ENCODE measurements around the gene MAB21L4. TPM values are rescaled to one million over a fixed set of nuclear protein-coding genes. Genes with fewer than 3 reads are reported as not detected.

The MAB21L4 gene
- total RNA-seq: 4.5 TPM

- no peak for DNase-seq
These were observed at the start of gene MAB21L4 for GRCh38 chr2:240895656-240896388. MAB21L4 (minus strand) TSS chr2:240896156; CDS start chr2:240895997, 159 bp downstream.

- no peak for DNase-seq
These were observed 40.1 kb upstream of the MAB21L4 start for GRCh38 chr2:240936106-240936505.

GRCh38 chr2:240935103-240935876, 39.3 kb upstream of the MAB21L4 start:
- DNase-seq: no peak

GRCh38 chr2:240934701-240935102, 38.7 kb upstream of the MAB21L4 start:
- no peak for DNase-seq

- no peak for DNase-seq
These were observed 38.2 kb upstream of the MAB21L4 start for GRCh38 chr2:240933966-240934700.

GRCh38 chr2:240933048-240933965, 37.4 kb upstream of the MAB21L4 start:
- DNase-seq: no peak

GRCh38 chr2:240932724-240933047, 36.7 kb upstream of the MAB21L4 start:
- DNase-seq: no peak

GRCh38 chr2:240932001-240932723, 36.2 kb upstream of the MAB21L4 start:
- no peak for DNase-seq

- no peak for DNase-seq
These were observed 35.5 kb upstream of the MAB21L4 start for GRCh38 chr2:240931319-240931949.

GRCh38 chr2:240930631-240931318, 34.8 kb upstream of the MAB21L4 start:
- no peak for DNase-seq

GRCh38 chr2:240930096-240930630, 34.2 kb upstream of the MAB21L4 start:
- no peak for DNase-seq

- DNase-seq: no peak
These were observed 33.6 kb upstream of the MAB21L4 start for GRCh38 chr2:240929364-240930095.

GRCh38 chr2:240928476-240929363, 32.8 kb upstream of the MAB21L4 start:
- DNase-seq: no peak

- DNase-seq: no peak
These were observed 31.4 kb upstream of the MAB21L4 start for GRCh38 chr2:240927390-240927781.

- DNase-seq: no peak
These were observed 30.8 kb upstream of the MAB21L4 start for GRCh38 chr2:240926516-240927389.

GRCh38 chr2:240925568-240926515, 29.9 kb upstream of the MAB21L4 start:
- no peak for DNase-seq
